Measurements from ENCODE around the gene EEFSEC.

GRCh38 chr3:128335621-128336296 lies 182.5 kb downstream of the EEFSEC start:
- TF ChIP-seq CTCF (IDR thresholded peaks at IDR 0.05) (no peak), POLR2A (IDR thresholded peaks at IDR 0.05; ENCODE audit: low read depth) (no peak), POLR2AphosphoS5 (IDR thresholded peaks at IDR 0.05) (no peak)
